HG02588 (cell line): ENCODE measurements around the gene KRT3.

Experiments
- ATAC-seq: cut with Tn5 transposase; IDR thresholded peaks from one replicate; pipeline ENCODE4 v1.9.1; 2021; ENCODE audit warnings: mild to moderate bottlenecking, moderate library complexity; ENCODE audit not compliant: unreplicated experiment

The KRT3 gene

DNA sequence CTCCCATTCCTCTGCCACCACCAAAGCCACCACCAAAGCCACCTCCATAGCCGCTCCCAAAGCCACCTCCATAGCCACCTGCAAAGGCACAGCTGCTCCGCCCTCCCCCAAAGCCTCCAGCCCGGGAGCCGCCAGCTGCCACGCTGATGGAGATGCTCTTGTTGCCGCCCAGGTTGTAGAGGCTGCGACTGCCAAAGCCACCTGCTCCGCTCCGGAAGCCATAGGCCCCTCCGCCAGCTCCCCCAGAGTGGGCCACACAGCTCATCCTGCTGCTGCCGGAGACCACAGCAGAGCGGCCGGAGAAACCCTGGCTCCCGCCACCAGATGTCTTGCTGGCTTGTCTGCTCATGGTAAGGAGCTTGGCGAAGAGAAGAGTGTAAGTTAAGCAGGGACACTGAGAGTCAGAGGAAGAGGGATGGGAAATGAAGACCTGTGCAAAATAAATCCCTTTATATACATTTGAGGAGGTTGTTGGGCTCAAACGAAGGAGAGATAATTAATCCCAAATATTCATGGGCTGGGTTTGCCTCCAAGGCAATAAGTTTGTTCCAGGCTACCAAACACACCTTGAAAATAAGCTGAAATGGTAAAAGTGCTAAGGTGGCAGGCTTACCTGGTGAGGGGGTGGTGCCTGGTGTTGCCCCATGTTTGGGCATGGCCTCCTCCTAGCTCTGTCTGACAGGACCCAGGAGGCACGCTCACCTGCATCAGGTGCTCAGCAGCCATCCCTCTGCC is at the start of gene KRT3:
Gene KRT3, minus strand, starts transcription at position 424 of the 735 bp plus-strand sequence. Its CDS starts 75 bp downstream, at position 349.
- no peak for ATAC-seq

DNA sequence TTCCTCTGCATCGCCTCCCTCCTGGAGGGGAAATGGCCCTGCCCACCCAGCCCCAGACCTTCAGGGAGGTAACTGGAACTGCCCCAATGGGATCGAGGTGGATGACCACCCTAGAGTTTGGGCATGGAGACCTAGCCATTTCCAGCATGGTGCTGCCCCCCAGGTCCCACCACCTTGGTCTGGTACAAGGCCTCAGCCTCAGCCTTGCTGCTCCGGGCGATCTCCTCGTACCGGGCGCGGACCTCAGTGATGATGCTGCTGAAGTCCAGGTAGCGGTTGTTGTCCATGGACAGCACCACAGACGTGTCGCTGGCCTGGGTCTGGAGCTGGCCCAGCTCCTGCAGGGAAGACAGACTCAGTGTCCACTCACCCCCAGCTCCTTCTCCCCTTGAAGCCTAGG is 48.5 kb upstream of the KRT3 start:
- no peak for ATAC-seq

DNA sequence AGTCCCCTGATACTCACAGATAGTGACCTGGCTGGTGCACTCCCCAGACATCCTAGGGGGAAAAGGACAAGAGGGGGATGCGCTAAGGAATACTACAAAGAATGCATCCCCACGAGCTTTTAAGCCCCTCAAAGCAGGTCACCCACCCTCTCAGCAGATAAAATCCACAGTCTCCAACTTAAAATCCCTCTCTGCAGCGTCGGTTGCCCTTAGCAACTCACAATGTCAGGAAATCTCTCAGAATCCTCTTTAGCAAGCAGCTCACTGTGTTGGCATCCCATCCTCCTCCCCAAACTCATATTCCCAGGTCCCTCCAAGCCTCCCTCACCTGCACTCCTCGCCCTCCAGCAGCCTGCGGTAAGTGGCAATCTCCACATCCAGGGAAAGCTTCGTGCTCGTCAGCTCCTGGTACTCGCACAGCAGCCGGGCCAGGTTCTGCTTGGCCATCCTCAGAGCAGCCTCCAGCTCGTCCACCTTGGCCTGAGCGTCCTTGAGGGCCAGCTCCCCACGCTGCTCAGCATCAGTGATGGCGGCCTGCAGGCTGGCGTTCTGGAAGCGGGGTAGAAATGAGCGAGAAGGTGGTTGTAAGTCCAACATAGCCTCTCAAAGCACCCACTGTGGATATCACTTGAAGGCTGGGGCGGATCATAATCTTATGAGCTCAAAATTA is 43.7 kb upstream of the KRT3 start:
- no peak for ATAC-seq

DNA sequence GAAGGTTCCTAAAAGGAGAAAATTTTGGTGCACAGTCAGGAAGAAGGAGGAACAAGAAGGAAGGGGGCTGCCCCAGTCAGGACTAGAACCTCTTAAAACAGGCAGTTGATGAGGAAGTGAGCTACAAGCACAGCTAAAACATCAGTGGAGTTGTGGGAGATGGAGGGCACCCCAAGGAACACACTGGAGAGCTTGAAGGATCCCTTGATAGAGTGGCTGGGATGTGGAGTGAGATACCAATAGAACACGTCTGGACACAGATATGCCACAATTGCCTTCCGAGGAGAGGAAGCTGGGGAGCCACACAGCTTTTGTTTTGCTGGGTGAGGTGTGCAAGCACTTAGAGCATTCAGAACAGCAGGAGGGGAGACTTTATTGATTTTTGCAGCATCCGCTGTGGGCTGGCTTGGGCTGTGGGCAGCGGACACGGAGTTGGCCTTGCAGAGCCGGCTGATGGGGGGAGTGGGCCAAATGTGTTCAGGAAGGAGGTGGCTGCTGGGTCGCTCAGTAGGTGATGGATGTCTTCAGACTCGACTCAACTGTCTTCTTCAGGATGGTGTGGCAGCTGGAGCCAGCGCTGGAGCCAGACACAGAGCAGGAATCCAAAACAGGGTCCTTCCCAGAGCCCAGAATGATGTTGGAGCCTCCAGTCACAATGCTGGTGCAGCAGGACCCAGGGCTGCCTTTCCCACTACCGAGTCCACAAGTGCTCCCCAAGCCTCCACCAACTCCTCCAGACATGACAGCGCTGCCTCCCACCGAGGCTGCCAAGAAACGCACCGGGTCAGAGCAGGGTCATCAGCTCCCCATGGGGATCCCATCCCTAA is 42.9 kb upstream of the KRT3 start:
- no peak for ATAC-seq

DNA sequence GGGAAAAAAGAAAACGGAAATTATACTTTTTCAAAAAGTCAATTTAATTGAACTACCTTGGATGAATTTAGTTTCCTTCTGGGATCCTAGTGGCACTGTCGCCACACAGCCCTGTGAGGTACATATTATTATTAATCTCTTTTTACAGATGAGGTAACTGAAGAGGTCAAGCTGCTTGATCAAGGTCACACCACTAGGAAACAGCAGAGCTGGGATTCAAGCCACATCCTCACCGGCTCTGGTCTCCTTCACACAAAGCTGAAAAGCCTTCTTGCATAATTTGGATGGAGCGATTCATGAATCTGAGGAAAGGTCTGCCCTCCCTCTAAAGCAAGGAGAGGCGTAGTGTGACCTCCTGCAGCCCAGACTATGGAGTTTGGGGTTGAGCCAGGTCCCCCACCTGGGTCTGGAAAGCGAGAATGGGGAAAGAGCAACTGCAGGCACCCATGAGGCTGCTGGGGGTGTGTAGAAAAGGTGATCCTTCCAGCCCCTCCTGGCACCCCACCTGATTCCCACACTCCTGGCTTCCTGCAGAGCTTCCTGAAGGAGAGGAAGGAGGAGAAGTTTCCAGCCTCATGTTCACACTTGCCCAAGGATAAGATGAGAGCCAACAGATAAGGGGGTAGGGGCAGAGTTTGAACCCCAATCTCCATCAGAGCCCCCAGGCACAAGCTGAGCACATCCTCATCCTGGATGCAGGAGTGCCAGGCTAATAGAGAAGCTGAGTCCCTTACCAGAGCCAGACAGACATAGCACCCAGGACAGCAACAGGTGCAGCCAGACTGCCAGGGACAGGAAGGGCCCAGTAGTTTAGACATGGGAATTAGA is 42.1 kb upstream of the KRT3 start:
- no peak for ATAC-seq

DNA sequence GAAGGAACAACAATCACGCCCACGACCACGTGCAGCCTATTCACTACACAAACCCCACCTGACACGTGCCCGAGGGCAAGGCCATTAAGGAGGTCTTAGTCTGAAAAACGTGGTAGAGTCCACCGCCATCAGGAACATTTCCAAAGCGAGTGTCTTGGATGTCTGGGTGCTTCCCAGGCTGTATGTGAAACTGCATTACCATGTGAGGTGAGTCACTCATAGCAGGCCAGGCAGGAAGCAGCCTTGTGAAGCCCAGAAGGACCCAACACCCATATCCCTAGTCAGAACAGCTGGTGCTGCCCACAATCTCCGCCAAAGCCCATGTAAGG is 41.5 kb upstream of the KRT3 start:
- no peak for ATAC-seq

DNA sequence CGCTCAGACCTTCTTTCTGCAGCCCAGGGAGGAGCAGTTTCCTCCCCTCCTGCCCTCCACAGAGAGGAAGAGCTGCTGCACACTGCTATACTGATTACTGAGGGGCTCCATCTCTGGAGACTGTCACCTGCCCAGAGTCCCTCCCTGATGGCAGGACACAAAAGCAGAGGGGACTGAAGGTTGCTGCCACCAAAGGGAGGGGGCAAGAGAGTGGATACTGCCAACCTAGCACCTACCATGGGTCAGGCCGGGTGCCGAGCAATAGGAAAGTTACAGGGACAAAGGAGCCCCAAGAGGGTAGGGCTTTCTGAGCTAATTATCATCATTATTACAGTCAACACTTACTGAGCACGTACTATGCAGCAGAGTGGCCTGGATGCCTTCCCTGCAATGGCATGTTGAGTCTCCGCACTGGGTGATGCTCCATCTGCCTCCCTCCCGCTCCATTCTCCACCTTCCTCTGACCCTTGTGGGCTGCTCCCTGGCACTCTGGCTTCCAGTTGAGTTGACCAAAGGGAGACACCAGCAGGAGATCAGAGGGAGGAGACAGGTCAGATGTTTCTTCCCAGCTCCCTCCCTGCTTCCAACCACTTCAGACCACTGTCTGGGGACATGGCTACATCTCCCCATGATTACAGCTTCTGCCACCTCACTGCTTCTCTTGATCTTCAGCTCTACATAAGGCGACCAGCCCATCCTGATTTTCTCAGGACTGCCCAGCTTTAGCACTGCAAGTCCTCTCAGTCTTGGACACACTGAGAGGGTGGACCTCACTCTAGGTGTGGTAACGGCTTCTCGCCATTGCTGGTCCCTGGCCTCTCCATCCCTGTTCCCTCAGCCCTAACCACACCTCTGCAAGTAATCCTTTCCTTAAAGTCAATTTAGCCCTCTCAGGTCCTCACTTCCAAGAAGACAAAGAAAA is 40.8 kb upstream of the KRT3 start:
- no peak for ATAC-seq

DNA sequence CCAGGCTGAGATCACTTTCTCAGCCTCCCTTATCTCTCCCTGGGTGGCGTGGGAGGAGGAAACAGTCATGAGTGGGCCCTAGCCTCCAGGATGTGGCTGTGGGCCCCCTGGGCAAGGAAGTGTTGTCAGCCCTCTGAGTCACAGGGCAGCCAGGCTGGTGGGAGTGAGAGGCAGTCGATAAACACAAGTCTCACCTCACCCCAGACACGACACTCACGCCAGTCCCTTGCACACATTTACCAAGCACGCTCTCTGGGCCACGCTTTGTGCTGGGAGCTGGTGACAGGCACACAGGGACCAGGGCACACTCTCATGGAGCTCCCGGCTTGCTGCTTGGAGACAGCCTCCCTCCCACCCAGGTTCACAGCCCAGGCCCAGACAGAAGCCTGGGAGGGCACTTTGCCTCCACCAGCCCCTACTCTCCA is 40.1 kb upstream of the KRT3 start:
- no peak for ATAC-seq

DNA sequence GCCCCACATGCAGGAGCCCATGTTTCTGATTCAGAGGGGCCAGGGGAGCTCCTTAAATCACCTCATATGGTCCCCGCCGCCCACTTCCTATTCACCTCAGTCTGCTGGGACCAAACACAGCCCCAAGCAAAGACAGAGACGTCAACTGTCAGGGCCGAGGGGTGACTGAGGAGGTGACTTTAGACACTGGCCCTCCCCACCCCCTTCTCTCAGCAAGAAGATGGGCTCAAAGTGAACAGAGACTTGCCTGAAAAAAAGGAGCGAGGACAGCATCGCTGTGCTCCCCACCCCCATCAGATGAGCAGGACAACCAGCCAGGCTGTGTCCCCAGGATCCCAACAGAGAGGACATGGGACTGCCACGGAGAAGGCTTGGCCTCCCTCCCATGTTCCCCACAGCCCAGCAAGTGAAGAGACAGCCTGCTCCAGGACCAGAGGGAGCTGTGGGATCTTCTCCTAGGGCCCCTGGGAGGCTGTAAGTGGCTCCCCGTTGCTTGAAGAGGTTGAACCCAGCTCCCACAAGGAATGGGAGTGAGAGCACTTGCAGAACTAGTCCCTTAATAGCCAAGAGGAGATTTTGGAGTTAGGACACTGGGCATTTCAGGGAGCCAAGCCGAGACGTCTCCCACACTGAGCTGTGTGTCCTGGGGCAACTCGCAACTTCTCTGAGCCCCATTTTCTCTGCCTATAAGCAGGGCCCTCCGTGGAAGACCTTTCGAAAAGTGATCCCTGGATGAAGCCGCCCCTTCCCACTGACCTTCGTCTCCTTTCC is 39.5 kb upstream of the KRT3 start:
- no peak for ATAC-seq

DNA sequence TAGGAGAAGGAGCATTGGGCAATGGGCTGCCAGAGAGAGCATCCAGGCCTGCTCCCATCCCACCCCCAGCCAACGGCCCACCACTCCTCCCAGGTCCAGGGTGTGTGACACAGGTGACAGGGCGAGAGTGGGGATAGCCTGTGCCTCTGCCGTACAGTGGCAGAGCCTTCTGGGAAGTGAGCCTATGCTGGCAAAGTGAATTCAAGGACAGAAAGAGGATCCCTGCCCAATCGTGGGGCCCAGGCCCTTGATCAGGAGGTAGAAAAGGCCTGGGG is 38.7 kb upstream of the KRT3 start:
- no peak for ATAC-seq

DNA sequence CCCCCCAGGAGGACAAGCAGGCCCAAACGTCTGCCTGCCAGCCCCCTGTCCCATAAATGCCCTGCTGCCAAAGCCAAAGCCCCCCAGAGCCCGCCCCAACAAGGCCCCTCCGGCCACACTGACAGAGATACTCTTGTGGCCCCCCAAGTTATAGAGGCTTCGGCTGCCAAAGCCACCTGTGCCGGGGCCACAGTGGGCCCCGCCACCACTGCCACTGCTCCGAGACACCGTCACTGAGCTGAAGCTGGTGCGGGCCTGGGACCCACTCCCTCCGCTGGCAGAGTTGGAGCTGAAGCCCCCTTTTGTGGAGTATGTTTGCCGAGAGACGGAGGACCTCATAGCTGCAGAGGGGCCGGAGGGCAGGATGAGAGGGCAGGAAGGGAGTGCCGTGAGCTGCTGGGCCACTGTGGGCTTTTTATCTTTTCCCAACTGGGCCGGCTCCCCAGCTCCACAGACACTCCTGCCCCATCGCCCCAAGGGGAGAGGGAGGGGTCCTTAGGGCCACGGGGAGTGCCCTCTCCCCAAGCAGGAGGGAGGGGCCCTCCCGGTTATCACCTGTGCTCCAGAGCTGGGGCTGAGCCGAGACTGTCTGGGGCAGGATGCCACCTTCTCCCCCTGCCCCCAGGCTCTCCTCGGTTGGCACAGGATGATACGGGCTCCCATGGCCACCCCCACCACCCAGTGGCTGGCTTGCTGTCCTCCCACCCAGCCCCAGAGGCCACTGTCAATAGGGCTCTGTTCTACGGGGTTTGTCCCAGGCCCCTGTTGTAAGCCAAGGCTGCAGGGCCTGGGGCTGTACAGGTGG is 38.2 kb upstream of the KRT3 start, which contains the start of gene KRT79:
Gene KRT79, minus strand, starts transcription at position 390 of the 805 bp plus-strand sequence. Its CDS starts 51 bp downstream, at position 339.
- no peak for ATAC-seq

DNA sequence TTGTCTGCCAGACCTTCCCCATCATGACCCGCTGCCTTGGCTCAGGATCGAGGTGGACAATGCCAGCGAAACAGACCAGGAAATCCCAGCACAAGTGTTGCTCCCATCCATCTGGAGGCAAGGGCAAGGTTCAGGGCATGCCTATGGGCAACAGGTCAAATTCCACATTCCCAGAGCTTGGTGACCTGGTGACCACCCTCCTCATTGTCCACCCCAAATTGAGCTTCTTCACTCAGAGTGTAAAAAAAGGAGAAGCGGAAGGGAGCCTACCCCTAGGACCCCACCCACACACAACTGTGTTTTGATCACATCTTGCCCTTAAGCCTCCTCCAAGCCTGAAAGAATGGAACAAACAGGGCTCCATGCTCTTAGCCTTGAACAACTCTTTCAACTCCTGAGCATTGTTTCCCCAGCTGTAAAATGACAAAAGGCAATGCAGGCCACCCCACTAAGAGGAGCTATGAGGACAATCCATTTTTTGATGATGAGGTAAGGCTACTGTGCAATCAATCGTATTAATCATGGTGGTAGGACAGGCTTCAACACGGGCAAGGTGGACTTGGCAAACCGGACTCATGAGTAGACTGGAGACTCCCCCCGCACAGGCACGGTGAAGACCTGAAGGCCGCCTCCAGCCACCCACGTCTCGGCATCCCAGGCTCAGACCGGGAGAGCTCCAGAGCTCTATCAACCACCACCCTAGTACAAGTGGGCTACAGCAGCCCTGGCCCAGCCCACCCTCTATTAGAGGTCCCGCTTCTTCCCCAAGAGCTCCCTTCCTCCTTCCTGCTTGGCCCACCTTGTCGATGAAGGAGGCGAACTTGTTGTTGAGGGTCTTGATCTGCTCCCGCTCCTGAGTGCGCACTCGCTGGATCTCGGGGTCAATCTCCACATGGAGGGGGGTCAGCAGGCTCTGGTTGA is 37.3 kb upstream of the KRT3 start:
- no peak for ATAC-seq

DNA sequence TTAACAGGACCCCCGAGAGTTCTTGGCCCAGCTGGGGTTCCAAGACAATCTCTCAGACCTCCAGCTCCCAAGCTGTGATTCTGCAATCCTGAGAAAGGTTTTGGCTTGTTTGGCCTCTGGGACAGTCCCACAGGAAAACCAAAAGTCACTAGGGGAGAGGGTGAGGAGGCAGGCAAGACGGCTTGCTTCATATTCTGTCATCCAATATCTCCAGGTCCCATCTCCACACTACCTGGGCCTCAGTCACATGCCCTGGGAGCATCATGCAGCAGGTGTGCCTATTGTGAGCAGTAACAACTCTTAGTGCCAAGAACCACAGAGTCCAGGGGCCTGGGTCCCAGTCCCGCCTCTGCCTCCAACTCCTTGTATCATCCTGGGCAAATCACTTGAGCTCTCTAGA is 36.5 kb upstream of the KRT3 start:
- no peak for ATAC-seq

DNA sequence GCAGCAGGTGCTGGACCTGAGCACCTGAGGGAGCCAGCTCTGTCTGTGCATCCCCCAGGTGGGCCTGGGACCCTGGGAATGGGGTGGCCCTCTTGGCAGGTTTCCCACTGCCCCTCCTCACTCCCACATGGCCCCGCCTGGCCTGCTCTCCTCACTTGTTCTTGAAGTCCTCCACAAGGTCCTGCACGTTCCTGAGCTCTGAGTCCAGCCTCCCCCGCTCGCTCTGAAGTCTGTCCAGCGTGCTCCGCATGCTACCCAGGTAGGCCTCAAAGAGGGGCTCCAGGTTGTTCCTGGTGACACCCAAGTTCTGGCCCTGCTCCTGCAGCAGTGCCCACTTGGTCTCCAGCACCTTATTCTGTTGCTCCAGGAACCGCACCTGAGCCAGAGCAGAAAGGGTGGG is 35.3 kb upstream of the KRT3 start:
- no peak for ATAC-seq

DNA sequence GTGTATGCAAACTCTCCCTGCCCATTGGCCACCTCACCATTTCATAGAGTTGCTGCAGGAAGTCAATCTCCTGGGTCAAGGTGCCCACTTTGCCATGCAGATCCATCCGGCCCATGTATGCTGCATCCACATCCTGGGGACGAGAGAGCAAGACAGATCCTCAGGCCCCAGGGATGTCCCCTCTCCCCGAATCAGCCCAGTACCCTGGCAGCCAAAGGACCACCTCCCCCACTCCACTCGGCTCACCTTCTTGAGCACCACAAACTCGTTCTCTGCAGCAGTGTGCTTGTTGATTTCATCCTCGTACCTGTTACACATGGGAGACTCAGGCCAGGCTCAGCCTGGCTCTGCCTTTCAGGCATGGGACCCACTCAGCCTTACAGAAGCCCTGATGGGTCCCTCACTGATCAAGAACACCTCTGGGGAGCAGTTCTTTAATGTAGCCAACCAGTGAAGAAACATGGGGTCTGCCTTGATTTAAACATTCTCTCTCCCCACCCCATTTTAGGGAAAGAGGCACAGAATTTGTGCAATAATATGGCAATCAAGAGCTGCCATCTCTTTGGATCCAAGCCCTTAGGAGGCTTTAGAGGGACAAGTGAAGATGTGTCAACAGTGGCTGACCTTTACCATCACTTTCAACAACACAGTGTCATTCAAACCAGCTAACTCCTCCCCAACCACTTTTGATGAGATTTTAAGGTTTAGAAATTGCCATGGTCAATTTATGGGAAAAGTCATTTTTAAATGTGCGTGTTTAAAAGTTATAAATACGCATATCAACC is 34.3 kb upstream of the KRT3 start:
- ATAC-seq, result no peak

DNA sequence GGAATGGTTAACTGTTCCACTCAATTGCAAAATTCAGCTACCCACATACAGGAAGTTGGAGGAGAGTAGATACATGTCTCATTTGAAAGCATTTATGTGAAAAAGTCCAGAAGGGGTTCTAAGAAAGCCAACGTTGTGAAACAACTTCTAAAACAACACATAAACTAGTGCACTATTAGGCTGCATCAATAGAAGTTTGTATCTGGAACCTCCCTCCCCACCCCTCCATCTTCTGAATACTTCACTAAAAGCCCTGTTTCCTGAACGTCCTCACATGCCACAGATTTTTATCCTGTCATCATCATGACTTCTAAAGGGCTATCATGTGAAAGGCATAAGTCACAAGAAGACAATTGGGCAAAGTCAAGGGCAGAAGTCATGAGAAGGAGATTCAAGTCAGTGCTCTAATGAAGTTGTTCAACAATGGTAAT is 32.7 kb upstream of the KRT3 start:
- no peak for ATAC-seq

DNA sequence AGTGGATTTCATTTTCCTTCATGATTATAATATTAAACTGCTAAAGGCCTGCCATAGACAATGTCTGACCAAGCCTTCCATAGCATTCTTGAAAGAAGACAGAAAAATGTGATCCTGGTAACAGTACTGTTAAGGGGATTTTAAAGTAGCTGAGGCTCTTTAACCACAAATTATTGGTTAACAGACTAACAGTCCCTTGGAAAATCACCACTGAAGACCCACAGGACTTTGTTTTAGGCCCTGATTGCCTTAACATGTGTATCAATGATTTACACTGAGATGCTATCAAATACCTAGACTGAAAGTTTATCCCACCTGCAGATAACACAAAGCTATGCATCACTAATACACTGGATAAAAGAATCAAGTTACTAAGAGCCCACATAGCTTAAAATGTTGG is 32.2 kb upstream of the KRT3 start:
- no peak for ATAC-seq
